HG02840 (cell line): ENCODE results near the gene ENAH.

Experiments used
- ATAC-seq: cut with Tn5 transposase; IDR thresholded peaks from one replicate; pipeline ENCODE4 v1.9.1; 2021; ENCODE audit warnings: mild to moderate bottlenecking, moderate library complexity, moderate number of reproducible peaks; ENCODE audit not compliant: unreplicated experiment, low FRiP score

ENAH gene

GRCh38 chr1:225573216-225573615, 79.7 kb downstream of the ENAH start:
- no peak for ATAC-seq

- ATAC-seq = no peak
These were observed 80.5 kb downstream of the ENAH start for GRCh38 chr1:225572422-225572821.

GRCh38 chr1:225567789-225568188, 85.1 kb downstream of the ENAH start:
- no peak for ATAC-seq

DNA sequence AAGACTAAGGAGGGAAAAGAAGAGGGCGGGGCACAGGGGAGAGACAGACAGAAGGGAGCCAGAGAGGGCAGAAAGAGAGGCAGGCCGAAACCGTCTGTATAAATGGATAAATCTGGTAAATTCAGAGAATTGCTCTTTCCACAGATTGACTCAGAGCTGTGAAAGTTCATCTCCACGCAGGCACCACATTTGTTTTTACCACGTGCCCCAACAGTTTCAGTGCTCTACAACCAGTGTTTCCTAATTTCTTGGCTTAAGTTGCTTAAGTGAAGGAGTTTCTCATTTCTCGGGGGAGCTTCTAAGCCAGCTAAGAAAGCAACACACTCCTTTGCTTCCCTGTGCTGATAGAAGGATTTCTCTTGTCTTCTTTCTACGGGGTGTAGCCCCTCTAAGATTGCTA, 87.1 kb downstream of the ENAH start:
- no peak for ATAC-seq

- ATAC-seq = no peak
These were observed 91.2 kb downstream of the ENAH start for GRCh38 chr1:225561675-225562074.

- no peak for ATAC-seq
These were observed 93.0 kb downstream of the ENAH start for GRCh38 chr1:225559902-225560301.

DNA sequence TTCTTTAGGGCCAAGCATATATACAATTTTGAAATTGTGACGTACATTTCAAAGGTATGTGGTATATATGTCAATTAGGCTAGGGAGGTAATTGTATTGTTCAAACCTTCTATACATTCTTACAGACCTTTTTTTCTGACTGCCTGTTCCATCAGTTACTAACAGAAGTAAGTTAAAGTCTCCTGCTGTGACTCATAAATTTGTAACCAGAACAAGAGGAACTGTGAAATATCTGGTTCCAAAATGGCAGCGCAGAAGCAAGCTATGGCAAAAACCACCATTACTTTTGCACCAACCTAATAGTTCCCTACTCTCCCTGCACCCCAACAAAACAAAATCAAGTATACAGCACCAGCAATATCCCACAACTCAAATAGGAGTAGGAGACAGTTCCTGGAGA, 93.6 kb downstream of the ENAH start:
- ATAC-seq = no peak

DNA sequence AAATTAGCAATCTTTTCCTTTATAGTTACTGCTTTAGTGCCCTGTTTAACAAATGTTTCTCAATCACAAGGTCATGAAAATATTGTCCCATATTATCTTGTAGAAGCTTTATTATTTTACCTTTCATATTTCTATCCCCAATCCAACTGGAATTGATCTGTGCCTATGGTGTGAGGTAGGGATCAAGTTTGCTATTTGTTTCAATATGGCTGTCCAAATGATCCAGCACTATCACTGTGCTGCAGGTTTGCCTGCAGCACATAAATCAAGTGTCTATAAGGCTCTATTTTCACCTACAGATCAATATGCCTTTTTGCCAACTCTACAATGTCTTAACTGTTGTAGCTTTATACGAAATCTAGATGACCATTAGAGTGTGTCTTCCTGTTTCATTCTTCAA, 96.2 kb downstream of the ENAH start:
- no peak for ATAC-seq

- no peak for ATAC-seq
These were observed 97.1 kb downstream of the ENAH start for GRCh38 chr1:225555821-225556220.

DNA sequence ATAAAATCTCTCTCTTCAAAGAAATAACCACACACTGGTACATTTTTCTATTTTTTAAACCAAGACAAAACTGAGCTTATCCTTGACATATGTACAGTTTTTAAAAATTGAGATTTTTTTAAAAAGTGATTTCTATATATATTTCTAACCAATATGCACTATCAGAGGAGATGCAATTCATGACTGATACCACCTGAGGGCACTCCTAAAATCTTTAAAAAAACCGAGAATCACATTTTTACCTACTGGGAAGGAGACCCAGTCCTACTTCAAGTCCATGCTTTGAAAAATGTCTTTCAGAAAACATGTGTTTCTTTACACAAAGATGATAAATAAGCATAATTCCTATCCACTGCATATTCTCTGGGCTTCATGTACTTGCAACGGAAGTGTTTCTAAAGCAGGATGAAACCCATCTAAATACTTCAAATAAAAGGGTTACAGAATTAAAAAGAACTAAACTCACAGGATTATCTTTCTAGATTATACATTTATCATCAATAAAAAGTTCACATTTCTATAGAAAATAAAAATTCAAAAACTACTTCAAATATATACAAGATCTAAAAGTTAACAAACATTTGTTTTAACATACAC, 98.6 kb downstream of the ENAH start:
- ATAC-seq = no peak

- no peak for ATAC-seq
These were observed 103.1 kb downstream of the ENAH start for GRCh38 chr1:225549821-225550220.

DNA sequence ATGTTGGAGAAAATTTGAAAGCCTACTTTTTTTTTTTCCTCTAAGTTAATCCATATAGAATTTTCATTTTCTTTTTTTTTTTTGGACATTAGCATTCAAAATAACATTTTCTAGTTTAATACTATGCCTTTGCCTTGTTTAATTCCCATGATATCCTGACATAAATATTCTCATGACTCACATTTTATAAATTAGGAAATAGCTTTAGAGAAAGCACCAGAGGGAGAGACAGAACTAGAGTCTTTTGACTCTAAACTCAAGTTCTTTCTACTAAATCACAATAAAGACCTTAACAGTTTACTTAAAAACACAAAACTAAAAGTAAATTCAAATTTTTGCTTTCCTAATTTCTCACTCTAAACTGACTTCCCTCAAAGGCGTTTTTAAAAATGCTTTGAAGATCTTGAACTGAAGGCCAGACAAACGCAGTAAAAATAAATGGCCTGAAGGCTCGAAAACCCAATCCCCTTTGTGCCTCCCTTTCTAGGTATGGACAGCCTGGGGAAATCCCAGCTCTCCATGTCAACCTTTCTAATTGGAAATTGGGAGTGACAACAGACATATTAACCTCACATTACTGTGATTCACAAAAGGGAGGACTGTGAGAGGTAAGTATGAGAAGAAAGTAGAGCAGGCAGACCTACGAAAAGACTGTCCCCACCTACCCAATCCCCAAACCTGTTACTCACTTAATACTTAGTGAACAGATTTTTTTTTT, 104.6 kb downstream of the ENAH start:
- ATAC-seq = no peak

- ATAC-seq = no peak
These were observed 107.3 kb downstream of the ENAH start for GRCh38 chr1:225545649-225546048.

DNA sequence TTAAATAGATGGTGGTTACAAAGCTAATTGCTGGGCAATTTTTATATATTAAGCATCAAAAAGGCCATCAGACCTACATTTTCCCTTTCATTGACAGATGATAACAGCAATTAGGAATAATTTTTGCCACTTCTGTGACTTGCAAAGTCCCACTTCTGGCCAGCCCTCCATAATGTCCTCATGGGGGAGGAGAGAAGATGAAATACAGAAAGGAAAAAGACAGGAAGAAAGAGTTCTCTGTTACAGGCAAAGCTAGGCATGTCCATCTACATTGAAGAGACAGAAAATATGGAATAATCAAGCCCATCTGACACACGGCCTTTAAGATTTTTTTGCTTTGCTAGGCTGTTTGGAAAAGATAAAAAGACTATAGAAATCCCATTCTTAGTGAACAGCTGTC, 108.0 kb downstream of the ENAH start:
- ATAC-seq = no peak

GRCh38 chr1:225544263-225544662, 108.7 kb downstream of the ENAH start:
- no peak for ATAC-seq

GRCh38 chr1:225543350-225543749, 109.6 kb downstream of the ENAH start:
- no peak for ATAC-seq

GRCh38 chr1:225541383-225541782, 111.5 kb downstream of the ENAH start:
- ATAC-seq = no peak

- no peak for ATAC-seq
These were observed 113.3 kb downstream of the ENAH start for GRCh38 chr1:225539575-225539974.

GRCh38 chr1:225539069-225539468, 113.9 kb downstream of the ENAH start:
- ATAC-seq = no peak

DNA sequence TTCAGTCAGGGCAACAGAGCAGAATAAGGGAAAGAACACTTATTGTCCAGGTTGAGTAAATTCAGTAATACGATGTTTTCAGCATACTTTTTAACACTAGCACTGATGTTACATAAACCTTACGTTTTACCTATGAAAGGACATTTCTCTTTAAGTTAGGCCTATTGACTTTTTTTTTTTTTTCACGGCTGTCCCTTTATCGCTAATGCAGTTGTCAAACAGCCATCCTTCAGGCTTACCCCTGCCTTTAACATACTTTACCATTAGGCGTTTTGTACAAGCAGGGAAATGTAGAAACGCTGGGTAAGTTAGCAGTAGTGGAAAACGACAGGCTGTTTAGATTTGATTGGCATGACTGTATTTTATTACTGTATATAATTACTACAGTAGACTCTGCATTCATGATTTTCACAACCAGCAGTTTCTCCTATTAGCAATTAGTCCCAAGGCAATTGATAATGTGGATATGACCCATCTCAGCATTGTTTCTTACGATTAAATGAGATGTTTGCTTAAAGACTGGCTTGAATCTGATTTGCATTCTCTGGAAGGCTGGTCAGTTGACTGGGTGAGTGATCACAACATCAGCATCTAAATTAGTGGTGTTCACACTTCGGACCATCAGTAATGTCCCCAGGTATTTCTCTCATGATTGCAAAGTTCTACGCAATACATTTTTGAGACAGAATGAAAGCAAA, 115.2 kb downstream of the ENAH start:
- no peak for ATAC-seq

GRCh38 chr1:225535280-225535679, 117.6 kb downstream of the ENAH start:
- ATAC-seq = no peak

DNA sequence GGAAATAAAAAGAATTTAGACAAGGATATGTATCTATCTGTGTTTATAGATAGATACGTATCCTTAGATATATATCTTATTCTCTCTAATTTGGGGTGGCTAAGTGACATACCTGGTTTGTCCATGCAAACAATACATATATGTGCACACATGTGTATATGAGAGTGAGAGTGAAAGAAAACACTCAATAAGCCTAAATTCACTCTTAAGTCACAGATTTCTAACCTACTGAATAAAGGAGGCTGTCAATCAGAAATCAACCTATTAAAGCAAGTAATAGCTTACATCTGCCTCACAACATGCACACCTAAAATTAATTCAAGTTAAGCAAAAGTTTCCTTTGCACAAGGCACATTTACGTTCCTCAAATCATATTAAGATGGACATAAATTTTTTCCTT, 118.2 kb downstream of the ENAH start:
- ATAC-seq = no peak
